Smooth muscle cell (in vitro differentiated cells): ENCODE measurements around the gene ISOC2. TPM values are rescaled to one million over a fixed set of nuclear protein-coding genes. Genes with fewer than 3 reads are reported as not detected.

ENCODE experiments used
- DNase-seq: peaks from one replicate; lab custom pipeline; 2025; ENCODE audit not compliant: unreplicated experiment; lab: John Stamatoyannopoulos, UW
- H2AFZ ChIP-seq: fragments of 200-600 bp; sonication (generic); 2 replicates; pipeline ENCODE4 v1.6.0; 2016; ENCODE audit warnings: antibody characterized with exemption, low read depth, mild to moderate bottlenecking
- H3F3A ChIP-seq: fragments of 200-600 bp; sonication (generic); 2 replicates; pipeline ENCODE4 v1.6.0; 2017; ENCODE audit warnings: antibody characterized with exemption, low read depth
- H3K27ac ChIP-seq: fragments of 200-600 bp; sonication (generic); 2 replicates; pipeline ENCODE4 v1.5.1; 2016; ENCODE audit warnings: low read depth, mild to moderate bottlenecking
- H3K27me3 ChIP-seq: fragments of 200-600 bp; sonication (generic); 2 replicates; pipeline ENCODE4 v1.6.1; 2016; ENCODE audit warnings: low read depth, mild to moderate bottlenecking
- H3K36me3 ChIP-seq: fragments of 200-600 bp; sonication (generic); 2 replicates; pipeline ENCODE4 v1.5.1; 2016; ENCODE audit warnings: low read depth
- H3K4me1 ChIP-seq: fragments of 200-600 bp; sonication (generic); 2 replicates; pipeline ENCODE4 v1.5.1; 2016; ENCODE audit warnings: low read depth
- H3K4me2 ChIP-seq: fragments of 200-600 bp; sonication (generic); 2 replicates; pipeline ENCODE4 v1.6.0; 2016; ENCODE audit warnings: mild to moderate bottlenecking
- H3K4me3 ChIP-seq: fragments of 200-600 bp; sonication (generic); 2 replicates; pipeline ENCODE4 v1.5.1; 2016; ENCODE audit warnings: mild to moderate bottlenecking
- H3K79me2 ChIP-seq: fragments of 200-600 bp; sonication (generic); 2 replicates; pipeline ENCODE4 v1.6.0; 2016; ENCODE audit warnings: low read depth, mild to moderate bottlenecking
- H3K9ac ChIP-seq: fragments of 200-600 bp; sonication (generic); 2 replicates; pipeline ENCODE4 v1.6.0; 2016; ENCODE audit warnings: low read depth
- H3K9me3 ChIP-seq: fragments of 200-600 bp; sonication (generic); replicated peaks from 2 replicates; pipeline ENCODE4 v1.5.1; 2016; ENCODE audit warnings: low read depth
- H4K20me1 ChIP-seq: fragments of 200-600 bp; sonication (generic); 2 replicates; pipeline ENCODE4 v1.6.0; 2016; ENCODE audit warnings: low read depth
- CTCF ChIP-seq: fragments of 200-600 bp; sonication (generic); IDR thresholded peaks from 2 replicates; pipeline ENCODE4 v1.5.1; 2017; ENCODE audit warnings: borderline replicate concordance, mild to moderate bottlenecking, antibody characterized with exemption; ENCODE audit not compliant: insufficient read depth, poor library complexity, severe bottlenecking
- WGBS: methylation state at CpG from one replicate; pipeline ENCODE4 v1.1.7; 2016; ENCODE audit warnings: low lambda C conversion rate; 5-methylcytosine and 5-hydroxymethylcytosine counted together
- polyA plus RNA-seq: library from polyadenylated mRNA; unstranded; fragments of >200 nt; fragmentation: Nextera tagmentation; extraction: Ambion mirVana; gene quantifications from 2 replicates; pipeline ENCODE4 v1.2.1, GENCODE V29; 2016
- total RNA-seq: library from RNA; depleted of rRNA; stranded (reverse); fragments of >200 nt; gene quantifications from 2 replicates; pipeline ENCODE4 v1.2.3, GENCODE V29; 2014

The ISOC2 gene
- total and polyA plus RNA-seq, 2 experiments from 2014 or later: 56.5 to 61.4 TPM

GRCh38 chr19:55464662-55465054, 3.2 kb upstream of the ISOC2 start, which contains the start of gene C19orf85:
C19orf85 (minus strand) TSS chr19:55464751; CDS start chr19:55464554, 197 bp downstream.
- H3K79me2 ChIP-seq: no peaks in the 10 kb centered on the region
- no peak for DNase-seq
- no peaks in the 10 kb centered on the region for H3K36me3 ChIP-seq
- no peak within 1 kb of the TSS for H3K4me3 ChIP-seq
- H3K9me3 ChIP-seq: no peaks in the 10 kb centered on the region
- H2AFZ ChIP-seq: no peak within 1 kb of the TSS
- WGBS: 58% methylated on average over 14 of the region's 14 CpGs
- no peak within 1 kb of the TSS for H3K4me2 ChIP-seq
- TF ChIP-seq CTCF: no peak
- H3K9ac ChIP-seq: no peak within 1 kb of the TSS
- peaks cover 4% of the 10 kb centered on the region for H3K4me1 ChIP-seq
- peaks cover 14% of the 10 kb centered on the region for H3K27me3 ChIP-seq
- no peak within 1 kb of the TSS for H3K27ac ChIP-seq
- H4K20me1 ChIP-seq: peaks cover 6% of the 10 kb centered on the region
- H3F3A ChIP-seq: peaks cover 12% of the 10 kb centered on the region

- Histone ChIP-seq H3K9me3 (no peaks in the 10 kb centered on the region), H3K4me1 (peaks cover 4% of the 10 kb centered on the region), H2AFZ (no peak overlapping the region), H4K20me1 (peaks cover 11% of the 10 kb centered on the region), H3K36me3 (no peaks in the 10 kb centered on the region), H3K27ac (no peak overlapping the region), H3K4me3 (no peak overlapping the region), H3K4me2 (no peak overlapping the region), H3K79me2 (no peaks in the 10 kb centered on the region), H3F3A (peaks cover 12% of the 10 kb centered on the region), H3K27me3 (peaks cover 14% of the 10 kb centered on the region), H3K9ac (no peak overlapping the region)
- DNase-seq: no peak
- TF ChIP-seq CTCF: no peak
- 85% methylated on average over 16 of the region's 23 CpGs for WGBS
Measured at GRCh38 chr19:55464039-55464661, 2.7 kb upstream of the ISOC2 start.

- peaks cover 16% of the 10 kb centered on the region for H4K20me1 ChIP-seq
- H3K27ac ChIP-seq: no peak overlapping the region
- peaks cover 14% of the 10 kb centered on the region for H3K27me3 ChIP-seq
- peaks cover 4% of the 10 kb centered on the region for H3K4me1 ChIP-seq
- no peaks in the 10 kb centered on the region for H3K36me3 ChIP-seq
- H3F3A ChIP-seq: peaks cover 12% of the 10 kb centered on the region
- H3K9ac ChIP-seq: no peak overlapping the region
- H3K4me3 ChIP-seq: no peak overlapping the region
- no peak for DNase-seq
- H3K4me2 ChIP-seq: no peak overlapping the region
- TF ChIP-seq CTCF: no peak
- H2AFZ ChIP-seq: no peak overlapping the region
- H3K9me3 ChIP-seq: no peaks in the 10 kb centered on the region
- no peaks in the 10 kb centered on the region for H3K79me2 ChIP-seq
- WGBS: 80% methylated on average over 11 of the region's 15 CpGs
Measured at GRCh38 chr19:55463583-55464031, 2.2 kb upstream of the ISOC2 start.

GRCh38 chr19:55462722-55463121, 1.3 kb upstream of the ISOC2 start:
- WGBS: 91% methylated on average over 11 of the region's 11 CpGs
- no peak for TF ChIP-seq CTCF
- Histone ChIP-seq H3F3A (peaks cover 12% of the 10 kb centered on the region), H3K9ac (no peak overlapping the region), H3K27me3 (peaks cover 14% of the 10 kb centered on the region), H3K4me1 (peaks cover 4% of the 10 kb centered on the region), H3K4me2 (no peak overlapping the region), H3K27ac (no peak overlapping the region), H3K4me3 (no peak overlapping the region), H3K79me2 (no peaks in the 10 kb centered on the region), H4K20me1 (peaks cover 16% of the 10 kb centered on the region), H3K9me3 (no peaks in the 10 kb centered on the region), H2AFZ (no peak overlapping the region), H3K36me3 (no peaks in the 10 kb centered on the region)
- no peak for DNase-seq
